SU-DHL-6 (cell line): ENCODE results near the gene TBC1D19.

Source experiments
- H2AFZ ChIP-seq: fragments of 200-600 bp; sonication (generic); 2 replicates; pipeline ENCODE4 v1.6.1; 2014; ENCODE audit warnings: low read depth, mild to moderate bottlenecking, moderate library complexity, mixed read lengths, antibody characterized with exemption, low read length; ENCODE audit not compliant: severe bottlenecking
- H3F3A ChIP-seq: fragments of 200-600 bp; shearing (Covaris generic); 2 replicates; pipeline ENCODE4 v1.6.0; 2016; ENCODE audit warnings: antibody characterized with exemption, mild to moderate bottlenecking; ENCODE audit not compliant: insufficient read depth
- H3K27ac ChIP-seq: fragments of 200-600 bp; sonication (generic); 2 replicates; pipeline ENCODE4 v1.5.1; 2016; ENCODE audit warnings: low read depth, mild to moderate bottlenecking, low read length, moderate library complexity, mixed read lengths
- H3K27me3 ChIP-seq: fragments of 200-600 bp; sonication (generic), shearing (Covaris generic); 2 replicates; pipeline ENCODE4 v1.6.0; 2014; ENCODE audit warnings: mild to moderate bottlenecking, low read length
- H3K36me3 ChIP-seq: fragments of 200-600 bp; sonication (generic); 2 replicates; pipeline ENCODE4 v1.6.1; 2014; ENCODE audit warnings: mild to moderate bottlenecking, low read length, mixed read lengths
- H3K4me2 ChIP-seq: fragments of 300-600, 200-600 bp; shearing (Covaris generic), sonication (generic); 2 replicates; pipeline ENCODE4 v1.6.0; 2014; ENCODE audit warnings: low read length, low read depth, mild to moderate bottlenecking; ENCODE audit not compliant: poor library complexity, severe bottlenecking
- H3K4me3 ChIP-seq: fragments of 200-600 bp; sonication (generic); 2 replicates; pipeline ENCODE4 v1.5.1; 2014; ENCODE audit warnings: antibody characterized with exemption, low read length, mild to moderate bottlenecking, mixed read lengths; ENCODE audit not compliant: insufficient read depth, poor library complexity, severe bottlenecking
- H3K79me2 ChIP-seq: fragments of 200-600 bp; sonication (generic); 2 replicates; pipeline ENCODE4 v1.6.1; 2014; ENCODE audit warnings: mild to moderate bottlenecking, low read length, moderate library complexity; ENCODE audit not compliant: insufficient read depth
- H3K9ac ChIP-seq: fragments of 200-600 bp; sonication (generic); 2 replicates; pipeline ENCODE4 v1.7.0; 2014; ENCODE audit warnings: mild to moderate bottlenecking, low read length
- H3K9me2 ChIP-seq: fragments of 200-600 bp; sonication (generic); replicated peaks from 2 replicates; pipeline ENCODE4 v1.6.1; 2014; ENCODE audit warnings: low read length; ENCODE audit not compliant: insufficient read depth
- H3K9me3 ChIP-seq: fragments of 200-600 bp; sonication (generic); 2 replicates; pipeline ENCODE4 v1.6.1; 2014; ENCODE audit warnings: low read length, mixed read lengths; ENCODE audit not compliant: insufficient read depth
- H4K20me1 ChIP-seq: fragments of 200-600 bp; sonication (generic); 2 replicates; pipeline ENCODE4 v1.6.1; 2014; ENCODE audit warnings: low read depth, mild to moderate bottlenecking, antibody characterized with exemption, low read length, moderate library complexity, mixed read lengths
- CTCF ChIP-seq: fragments of 200-600 bp; sonication (generic); IDR thresholded peaks from one replicate; pipeline ENCODE4 v1.5.1; 2017; ENCODE audit warnings: antibody characterized with exemption, mild to moderate bottlenecking, low read length, moderate library complexity; ENCODE audit not compliant: insufficient read depth, poor library complexity, severe bottlenecking
- EZH2phosphoT487 ChIP-seq: fragments of 200-600 bp; sonication (generic), shearing (Covaris generic); conservative IDR thresholded peaks from 2 replicates; pipeline ENCODE4 v1.6.1; 2018; ENCODE audit warnings: mild to moderate bottlenecking, antibody characterized with exemption, low read length, moderate library complexity, mixed read lengths

The TBC1D19 gene

GRCh38 chr4:26741491-26741871, 157.6 kb downstream of the TBC1D19 start:
- H3K9me2 ChIP-seq = no peaks in the 10 kb centered on the region
- H3K9me3 ChIP-seq = no peaks in the 10 kb centered on the region
- H3K27me3 ChIP-seq = no peaks in the 10 kb centered on the region
- no peak overlapping the region for H3K9ac ChIP-seq
- H3K36me3 ChIP-seq = no peaks in the 10 kb centered on the region
- no peak overlapping the region for H3K27ac ChIP-seq
- H4K20me1 ChIP-seq = no peaks in the 10 kb centered on the region
- no peak overlapping the region for H2AFZ ChIP-seq
- no peaks in the 10 kb centered on the region for H3K79me2 ChIP-seq
- no peaks in the 10 kb centered on the region for H3F3A ChIP-seq
- H3K4me3 ChIP-seq = no peak overlapping the region
- no peak overlapping the region for H3K4me2 ChIP-seq
- no peak for TF ChIP-seq CTCF
- TF ChIP-seq EZH2phosphoT487 = no peak

GRCh38 chr4:26746802-26747213, 162.9 kb downstream of the TBC1D19 start:
- no peaks in the 10 kb centered on the region for H4K20me1 ChIP-seq
- no peak overlapping the region for H3K27ac ChIP-seq
- no peak overlapping the region for H2AFZ ChIP-seq
- no peak overlapping the region for H3K4me3 ChIP-seq
- H3K36me3 ChIP-seq = no peaks in the 10 kb centered on the region
- no peaks in the 10 kb centered on the region for H3F3A ChIP-seq
- no peak overlapping the region for H3K9ac ChIP-seq
- no peaks in the 10 kb centered on the region for H3K9me3 ChIP-seq
- no peaks in the 10 kb centered on the region for H3K27me3 ChIP-seq
- no peak overlapping the region for H3K4me2 ChIP-seq
- no peaks in the 10 kb centered on the region for H3K9me2 ChIP-seq
- TF ChIP-seq CTCF (no peak), EZH2phosphoT487 (no peak)
- H3K79me2 ChIP-seq = no peaks in the 10 kb centered on the region

- no peaks in the 10 kb centered on the region for H3K79me2 ChIP-seq
- no peak overlapping the region for H2AFZ ChIP-seq
- H3K27me3 ChIP-seq = no peaks in the 10 kb centered on the region
- no peak for TF ChIP-seq EZH2phosphoT487
- TF ChIP-seq CTCF = no peak
- peak overlapping the region; percentile 29 for H3K4me2 ChIP-seq
- H3K9me3 ChIP-seq = no peaks in the 10 kb centered on the region
- H3K9me2 ChIP-seq = no peaks in the 10 kb centered on the region
- H3K9ac ChIP-seq = no peak overlapping the region
- H4K20me1 ChIP-seq = no peaks in the 10 kb centered on the region
- no peak overlapping the region for H3K27ac ChIP-seq
- no peak overlapping the region for H3K4me3 ChIP-seq
- H3F3A ChIP-seq = no peaks in the 10 kb centered on the region
- no peaks in the 10 kb centered on the region for H3K36me3 ChIP-seq
Observed at GRCh38 chr4:26748811-26749210, 164.9 kb downstream of the TBC1D19 start.
